GM12875 (cell line): ENCODE measurements around the gene C2CD2L.
"Not testable (repeated sequence)": the region's sequence is repeated elsewhere in the genome, so short reads cannot be mapped to it uniquely, and the experiment has no call there.

ENCODE experiments used
- H3K4me3 ChIP-seq: one replicate; pipeline ENCODE4 v1.5.1; 2011; ENCODE audit warnings: low read depth, low read length, control low read depth
- TF ChIP-seq, protein P1 (sequence below): IDR thresholded peaks from 2 replicates; pipeline ENCODE4 v1.5.1; 2011; ENCODE audit warnings: low read depth, mild to moderate bottlenecking, control low read depth, inconsistent platforms, low read length, moderate library complexity, borderline replicate concordance; ENCODE audit not compliant: insufficient read depth

C2CD2L gene

DNA sequence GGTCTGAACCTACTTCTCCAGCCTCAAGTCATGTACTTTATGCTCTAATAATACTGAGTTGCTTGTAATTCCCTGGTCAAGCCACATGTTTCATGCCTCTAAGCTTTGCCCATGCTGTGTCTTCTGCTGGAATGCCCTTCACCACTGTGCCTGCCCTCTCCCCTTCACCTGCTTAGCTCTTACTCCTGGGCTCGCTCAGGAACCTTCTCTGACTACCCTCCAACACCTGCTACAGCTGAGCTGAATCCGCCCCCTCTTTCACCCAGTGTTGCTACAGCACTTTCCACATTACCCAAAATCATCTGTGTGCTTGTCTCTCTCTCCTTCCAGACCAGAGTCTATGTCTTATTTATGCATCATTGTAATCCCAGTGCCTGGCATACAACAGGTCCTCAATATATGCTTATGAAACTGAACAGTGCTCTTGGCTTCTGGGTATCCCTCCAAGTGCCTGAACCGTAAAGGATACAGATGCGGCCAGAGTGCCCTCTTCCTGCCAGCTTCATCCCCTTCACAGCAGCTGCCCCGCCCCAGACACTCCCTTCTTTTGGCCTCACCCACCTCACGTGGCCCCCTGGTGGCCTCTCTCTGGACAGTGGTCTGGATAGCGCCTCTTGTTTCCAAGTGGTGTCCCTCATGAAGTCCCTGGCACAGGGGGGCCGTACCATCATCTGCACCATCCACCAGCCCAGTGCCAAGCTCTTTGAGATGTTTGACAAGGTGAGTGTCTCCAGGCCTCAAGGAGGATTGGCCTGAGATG lies 48.8 kb downstream of the C2CD2L start:
- TF ChIP-seq, protein P1, sequence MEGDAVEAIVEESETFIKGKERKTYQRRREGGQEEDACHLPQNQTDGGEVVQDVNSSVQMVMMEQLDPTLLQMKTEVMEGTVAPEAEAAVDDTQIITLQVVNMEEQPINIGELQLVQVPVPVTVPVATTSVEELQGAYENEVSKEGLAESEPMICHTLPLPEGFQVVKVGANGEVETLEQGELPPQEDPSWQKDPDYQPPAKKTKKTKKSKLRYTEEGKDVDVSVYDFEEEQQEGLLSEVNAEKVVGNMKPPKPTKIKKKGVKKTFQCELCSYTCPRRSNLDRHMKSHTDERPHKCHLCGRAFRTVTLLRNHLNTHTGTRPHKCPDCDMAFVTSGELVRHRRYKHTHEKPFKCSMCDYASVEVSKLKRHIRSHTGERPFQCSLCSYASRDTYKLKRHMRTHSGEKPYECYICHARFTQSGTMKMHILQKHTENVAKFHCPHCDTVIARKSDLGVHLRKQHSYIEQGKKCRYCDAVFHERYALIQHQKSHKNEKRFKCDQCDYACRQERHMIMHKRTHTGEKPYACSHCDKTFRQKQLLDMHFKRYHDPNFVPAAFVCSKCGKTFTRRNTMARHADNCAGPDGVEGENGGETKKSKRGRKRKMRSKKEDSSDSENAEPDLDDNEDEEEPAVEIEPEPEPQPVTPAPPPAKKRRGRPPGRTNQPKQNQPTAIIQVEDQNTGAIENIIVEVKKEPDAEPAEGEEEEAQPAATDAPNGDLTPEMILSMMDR = no peak
- H3K4me3 ChIP-seq = no peak overlapping the region

- TF ChIP-seq, protein P1 = no peak
- H3K4me3 ChIP-seq = no peak overlapping the region
Observed at GRCh38 chr11:119156496-119156895, 49.4 kb downstream of the C2CD2L start.

- TF ChIP-seq, protein P1 = no peak
- H3K4me3 ChIP-seq = no peak overlapping the region
Observed at GRCh38 chr11:119157063-119157462, 49.9 kb downstream of the C2CD2L start.

- TF ChIP-seq, protein P1 = no peak
- H3K4me3 ChIP-seq = no peak overlapping the region
Observed at GRCh38 chr11:119158467-119158866, 51.3 kb downstream of the C2CD2L start.

DNA sequence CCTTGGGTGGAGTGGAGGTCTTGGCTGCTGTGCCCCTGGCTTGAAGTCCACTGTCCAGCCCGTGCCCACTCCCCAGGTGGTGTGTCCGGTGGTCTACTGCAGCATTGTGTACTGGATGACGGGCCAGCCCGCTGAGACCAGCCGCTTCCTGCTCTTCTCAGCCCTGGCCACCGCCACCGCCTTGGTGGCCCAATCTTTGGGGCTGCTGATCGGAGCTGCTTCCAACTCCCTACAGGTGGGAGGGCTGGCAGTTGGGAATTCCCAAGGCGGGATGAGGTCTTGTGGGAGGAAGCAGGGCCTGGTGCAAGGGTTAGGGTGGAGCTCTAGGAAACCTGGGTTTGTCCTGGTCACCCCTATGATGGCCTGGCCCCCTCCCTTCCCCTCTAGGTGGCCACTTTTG lies 53.0 kb downstream of the C2CD2L start:
- H3K4me3 ChIP-seq = no peak overlapping the region
- TF ChIP-seq, protein P1 = no peak

- no peak overlapping the region for H3K4me3 ChIP-seq
- TF ChIP-seq, protein P1 = no peak
Observed at GRCh38 chr11:119161871-119162270, 54.7 kb downstream of the C2CD2L start.

DNA sequence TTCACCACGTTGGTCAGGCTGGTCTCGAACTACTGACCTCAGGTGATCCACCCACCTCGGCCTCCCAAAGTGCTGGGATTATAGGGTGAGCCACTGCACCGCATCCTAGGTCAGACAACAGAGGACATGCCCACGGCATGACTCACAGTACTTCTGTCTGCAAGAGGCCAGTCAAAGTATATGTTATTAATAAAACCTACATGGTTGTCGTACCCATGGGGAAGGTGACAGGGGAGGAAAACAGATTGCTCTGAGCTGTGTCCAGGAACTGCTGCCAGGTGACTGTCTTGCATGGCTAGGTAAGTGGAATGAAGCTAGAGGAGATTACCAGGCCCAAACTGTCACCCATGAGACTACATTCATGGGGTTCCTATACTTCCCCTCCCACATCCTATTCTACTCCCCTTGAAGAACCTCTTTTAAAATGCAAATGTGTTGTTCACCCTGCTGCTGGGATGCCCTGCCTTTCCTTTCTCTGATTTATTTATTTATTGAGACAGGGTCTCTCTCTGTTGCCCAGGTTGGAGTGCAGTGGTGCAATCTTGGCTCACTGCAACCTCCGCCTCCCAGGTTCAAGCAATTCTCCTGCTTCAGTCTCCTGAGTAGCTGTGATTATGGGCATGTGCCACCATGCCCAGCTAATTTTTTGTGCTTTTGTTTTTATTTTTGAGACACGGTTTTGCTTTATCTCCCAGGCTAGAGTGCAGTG lies 59.4 kb downstream of the C2CD2L start:
- no peak overlapping the region for H3K4me3 ChIP-seq

GRCh38 chr11:119167077-119167458 lies 59.9 kb downstream of the C2CD2L start:
- H3K4me3 ChIP-seq = not testable (repeated sequence)

More for the DNA sequence above, 59.4 kb downstream of the C2CD2L start:
- TF ChIP-seq, protein P1 = no peak
